GM12891 (cell line): ENCODE results near the gene PTX4.
"Not testable (repeated sequence)": the region's sequence is repeated elsewhere in the genome, so short reads cannot be mapped to it uniquely, and the experiment has no call there.

Experiments
- POLR2A ChIP-seq: IDR thresholded peaks from 2 replicates; pipeline ENCODE4 v1.6.1; 2011; ENCODE audit warnings: low read depth, low read length, control low read depth
- POLR2AphosphoS5 ChIP-seq: IDR thresholded peaks from 2 replicates; pipeline ENCODE4 v1.6.1; 2011; ENCODE audit warnings: low read depth, low read length, control low read depth
- TAF1 ChIP-seq: IDR thresholded peaks from 2 replicates; pipeline ENCODE4 v1.6.1; 2011; ENCODE audit warnings: low read depth, low read length, control low read depth

- not testable (repeated sequence) for TF ChIP-seq POLR2AphosphoS5, POLR2A, TAF1
Measured at GRCh38 chr16:1439699-1440074, 49.1 kb downstream of the PTX4 start.
